IMR-90 (cell line): Measurements from ENCODE around the gene MYO5A. TPM values are rescaled to one million over a fixed set of nuclear protein-coding genes. Genes with fewer than 3 reads are reported as not detected.

Experiments
- ATAC-seq: fragments of 200-7000 bp; cut with Tn5 transposase; 2 replicates; pipeline ENCODE4 v1.9.1; 2020; ENCODE audit warnings: low read depth, mild to moderate bottlenecking, moderate library complexity
- BruUV-seq: library from RNA; stranded (reverse); fragments of 400-500 nt; replicated peaks from 2 replicates; lab custom pipeline; 2021; lab: Mats Ljungman, UMichigan
- CTCF ChIA-PET: fragments of 300-600 bp; formaldehyde crosslinking; extraction: SDS; loops from one replicate; lab custom pipeline; 2021; ENCODE audit warnings: antibody characterized with exemption; lab: Yijun Ruan, JAX
- POLR2A ChIA-PET: fragments of 300-600 bp; sonication (Branson Sonifier 250); formaldehyde crosslinking; loops from one replicate; lab custom pipeline; 2022; ENCODE audit warnings: antibody characterized with exemption; ENCODE audit not compliant: unreplicated experiment; lab: Charles Lee
- DNase-seq: peaks from one replicate; pipeline ENCODE4 v3.0.0; 2013
- H2AFZ ChIP-seq: replicated peaks from 2 replicates; pipeline ENCODE3; 2013; ENCODE audit warnings: low read length, mild to moderate bottlenecking; ENCODE audit not compliant: poor library complexity
- H2AK5ac ChIP-seq: 2 replicates; pipeline ENCODE4 v1.6.1; 2013; ENCODE audit warnings: low read depth, low read length, inconsistent platforms
- H2AK9ac ChIP-seq: replicated peaks from 2 replicates; pipeline ENCODE3; 2013; ENCODE audit warnings: mild to moderate bottlenecking, low read depth, low read length, moderate library complexity; ENCODE audit not compliant: poor library complexity
- H2BK120ac ChIP-seq: 2 replicates; pipeline ENCODE4 v1.6.1; 2013; ENCODE audit warnings: low read depth, low read length, inconsistent platforms
- H2BK15ac ChIP-seq: 3 replicates; pipeline ENCODE4 v1.6.1; 2013; ENCODE audit warnings: low read depth, low read length, inconsistent platforms
- H2BK20ac ChIP-seq: 2 replicates; pipeline ENCODE4 v1.6.1; 2013; ENCODE audit warnings: low read depth, mild to moderate bottlenecking, inconsistent platforms, low read length, moderate library complexity
- H2BK5ac ChIP-seq: 2 replicates; pipeline ENCODE4 v1.6.1; 2013; ENCODE audit warnings: mild to moderate bottlenecking, low read depth, low read length, inconsistent platforms; ENCODE audit not compliant: poor library complexity, severe bottlenecking
- H3K14ac ChIP-seq: replicated peaks from 2 replicates; pipeline ENCODE4 v1.6.1; 2013; ENCODE audit warnings: low read depth, low read length, inconsistent platforms
- H3K18ac ChIP-seq: 2 replicates; pipeline ENCODE4 v1.6.1; 2013; ENCODE audit warnings: low read depth, low read length, control low read depth
- H3K23ac ChIP-seq: 2 replicates; pipeline ENCODE4 v1.6.1; 2013; ENCODE audit warnings: low read depth, low read length, inconsistent platforms
- H3K27ac ChIP-seq: 2 replicates; pipeline ENCODE4 v1.5.1; 2013; ENCODE audit warnings: mild to moderate bottlenecking, control low read depth, low read length; ENCODE audit not compliant: insufficient read depth
- H3K27me3 ChIP-seq: 2 replicates; pipeline ENCODE4 v1.6.1; 2013; ENCODE audit warnings: low read length; ENCODE audit not compliant: control insufficient read depth, insufficient read depth
- H3K36me3 ChIP-seq: 2 replicates; pipeline ENCODE4 v1.6.1; 2013; ENCODE audit warnings: low read length, mixed read lengths; ENCODE audit not compliant: control insufficient read depth, insufficient read depth
- H3K4ac ChIP-seq: 2 replicates; pipeline ENCODE4 v1.6.1; 2013; ENCODE audit warnings: low read depth, low read length, inconsistent platforms
- H3K4me1 ChIP-seq: 2 replicates; pipeline ENCODE4 v1.6.1; 2013; ENCODE audit warnings: low read length, mixed read lengths; ENCODE audit not compliant: control insufficient read depth, insufficient read depth
- H3K4me2 ChIP-seq: 2 replicates; pipeline ENCODE4 v1.6.1; 2013; ENCODE audit warnings: low read depth, mild to moderate bottlenecking, control low read depth, low read length, moderate library complexity
- H3K4me3 ChIP-seq: 2 replicates; pipeline ENCODE4 v1.5.1; 2013; ENCODE audit warnings: low read depth, mild to moderate bottlenecking, control low read depth, low read length, moderate library complexity; ENCODE audit not compliant: insufficient read depth
- H3K56ac ChIP-seq: 2 replicates; pipeline ENCODE4 v1.6.1; 2013; ENCODE audit warnings: low read length, inconsistent platforms; ENCODE audit not compliant: insufficient read depth; ENCODE audit errors: extremely low read depth
- H3K79me1 ChIP-seq, 2 experiments: 2 replicates each; pipeline ENCODE4 v1.6.1; 2013; ENCODE audit warnings: low read length in 2 of 2, inconsistent platforms in 1 of 2, low read depth in 1 of 2
- H3K9ac ChIP-seq: 2 replicates; pipeline ENCODE4 v1.6.1; 2013; ENCODE audit warnings: low read depth, low read length, control low read depth
- H3K9me1 ChIP-seq: 2 replicates; pipeline ENCODE4 v1.6.1; 2013; ENCODE audit warnings: low read length, inconsistent platforms; ENCODE audit not compliant: insufficient read depth
- H3K9me3 ChIP-seq: 2 replicates; pipeline ENCODE4 v1.6.1; 2013; ENCODE audit warnings: low read length; ENCODE audit not compliant: control insufficient read depth, insufficient read depth
- H4K20me1 ChIP-seq: 2 replicates; pipeline ENCODE4 v1.6.1; 2013; ENCODE audit warnings: low read length, inconsistent platforms; ENCODE audit not compliant: insufficient read depth
- H4K5ac ChIP-seq: 2 replicates; pipeline ENCODE4 v1.6.1; 2013; ENCODE audit warnings: mild to moderate bottlenecking, low read depth, low read length, control low read depth
- H4K8ac ChIP-seq, 2 experiments: 2 replicates each; pipeline ENCODE4 v1.6.1; 2013; ENCODE audit warnings: low read depth in 2 of 2, low read length in 2 of 2, control low read depth in 1 of 2, inconsistent platforms in 1 of 2
- H4K91ac ChIP-seq: 2 replicates; pipeline ENCODE4 v1.6.1; 2013; ENCODE audit warnings: low read depth, low read length, inconsistent platforms; ENCODE audit not compliant: insufficient read depth
- BHLHE40 ChIP-seq: fragments of 150-350 bp; IDR thresholded peaks from 2 replicates; pipeline ENCODE4 v1.6.1; 2016; ENCODE audit warnings: mild to moderate bottlenecking, low read depth, low read length
- CHD1 ChIP-seq: IDR thresholded peaks from 2 replicates; pipeline ENCODE4 v1.6.1; 2012; ENCODE audit warnings: low read depth, low read length, improper control_type of control experiment
- FOS ChIP-seq: fragments of 150-350 bp; IDR thresholded peaks from 2 replicates; pipeline ENCODE4 v1.6.1; 2016; ENCODE audit warnings: low read depth, low read length
- MAFK ChIP-seq: IDR thresholded peaks from 2 replicates; pipeline ENCODE4 v1.6.1; 2012; ENCODE audit warnings: low read depth, low read length, improper control_type of control experiment
- MAZ ChIP-seq: IDR thresholded peaks from 2 replicates; pipeline ENCODE4 v1.6.1; 2012; ENCODE audit warnings: low read depth, mild to moderate bottlenecking, low read length, improper control_type of control experiment, moderate library complexity, borderline replicate concordance
- MXI1 ChIP-seq: IDR thresholded peaks from 2 replicates; pipeline ENCODE4 v1.6.1; 2012; ENCODE audit warnings: low read depth, mild to moderate bottlenecking, low read length, moderate library complexity, borderline replicate concordance
- POLR2A ChIP-seq: IDR thresholded peaks from 2 replicates; pipeline ENCODE4 v1.6.1; 2012; ENCODE audit warnings: mild to moderate bottlenecking, low read depth, low read length
- RAD21 ChIP-seq: IDR thresholded peaks from 2 replicates; pipeline ENCODE4 v1.6.1; 2012; ENCODE audit warnings: low read length, improper control_type of control experiment
- RCOR1 ChIP-seq: IDR thresholded peaks from 2 replicates; pipeline ENCODE4 v1.6.1; 2012; ENCODE audit warnings: mild to moderate bottlenecking, low read length, improper control_type of control experiment; ENCODE audit not compliant: insufficient replicate concordance
- WGBS, 2 experiments: methylation state at CpG; one replicate each; pipeline versions ENCODE4 v1.1.5 to v1.1.7; 2013; ENCODE audit warnings: missing lambda C conversion rate in 2 of 2; ENCODE audit not compliant: insufficient read length in 1 of 2; ENCODE audit errors: extremely low coverage in 2 of 2; 5-methylcytosine and 5-hydroxymethylcytosine counted together
- dilution Hi-C: fragments of 300-500 bp; cut with HindIII; formaldehyde crosslinking; loops from one replicate; pipeline ENCODE4 v1.14.3; 2018; ENCODE audit warnings: low sequenced_read_pairs; ENCODE audit not compliant: unreplicated experiment
- in situ Hi-C: fragments of 300-500 bp; cut with MboI; formaldehyde crosslinking; loops from 3 replicates; pipeline ENCODE4 v1.14.3; 2019; ENCODE audit warnings: low sequenced_read_pairs, inconsistent platforms, mixed read lengths
- intact Hi-C: fragments of 100-400 bp; cut with micrococcal nuclease; formaldehyde crosslinking; loops from 2 replicates; pipeline ENCODE4 v1.10.0; 2022
- polyA plus RNA-seq, 3 experiments: library from polyadenylated mRNA; depleted of rRNA; stranded (reverse); fragments of >200 nt; gene quantifications; 2 replicates each; pipeline ENCODE4 v1.2.3, GENCODE V29; 2012; ENCODE audit warnings: low replicate concordance in 1 of 3
- total RNA-seq: library from RNA; depleted of rRNA; stranded (reverse); fragments of >200 nt; gene quantifications from 2 replicates; pipeline ENCODE4 v1.2.3, GENCODE V29; 2012

MYO5A gene
- total and polyA plus RNA-seq, 2 of the 4 experiments (the other 2 are of a cell fraction) = 19.4 to 69.2 TPM

DNA sequence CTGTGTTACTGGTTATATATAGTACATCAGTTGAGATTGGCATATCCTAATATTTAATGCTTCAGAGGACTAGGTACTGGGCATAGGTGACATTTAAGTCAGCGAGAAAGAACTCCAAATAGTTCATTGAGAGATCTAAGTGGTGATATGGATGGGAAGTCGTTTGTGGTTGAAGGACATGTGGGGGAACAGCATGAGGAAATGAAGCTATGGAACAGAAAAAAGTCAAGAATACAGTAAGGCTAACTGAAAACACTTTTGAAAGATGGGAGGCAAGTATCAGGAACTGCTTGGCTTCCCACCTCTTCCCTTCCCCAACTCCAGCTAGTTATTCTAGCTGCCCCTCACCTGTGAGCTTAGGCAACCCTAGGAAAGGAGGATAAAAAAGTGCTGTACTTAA, 3.7 kb upstream of the MYO5A start:
- H4K5ac ChIP-seq = no peak overlapping the region
- ChIA-PET POLR2A (no interaction called here), CTCF (interaction anchor here (1.1 kb wide), 1 partner anchor 24 kb away, joined by 3 read pairs; no protein-coding TSS in a partner anchor)
- BruUV-seq = no TSS peak
- ATAC-seq = no peak
- H2AK9ac ChIP-seq = no peak overlapping the region
- 0 out of 2 replicates have a peak, but pooled peaks cover 3% of the 10 kb centered on the region for H3K4me1 ChIP-seq
- no peak for DNase-seq
- dilution Hi-C loops (no loop called here), intact Hi-C loops (no loop called here), in situ Hi-C loops (no loop called here)
- TF ChIP-seq RAD21 = no peak
- TF ChIP-seq MAZ = no peak
- no peak for TF ChIP-seq MAFK
- no peak for TF ChIP-seq FOS
- TF ChIP-seq RCOR1 = no peak
- no peak for TF ChIP-seq POLR2A
- TF ChIP-seq BHLHE40 = no peak
- no peak for TF ChIP-seq MXI1
- no peak for TF ChIP-seq CHD1
- no peak overlapping the region for H3K18ac ChIP-seq
- H3K9me3 ChIP-seq = no peaks in the 10 kb centered on the region
- H4K91ac ChIP-seq = no peak overlapping the region
- H3K4ac ChIP-seq = no peak overlapping the region
- no peak overlapping the region for H2BK5ac ChIP-seq
- H2AFZ ChIP-seq = no peak overlapping the region
- WGBS, 2 experiments = 71% methylated on average over 1 of the region's 2 CpGs; no CpG with 5 or more reads in 1 of the 2 experiments
- no peak overlapping the region for H2BK15ac ChIP-seq
- no peak overlapping the region for H3K4me2 ChIP-seq
- H2BK120ac ChIP-seq = no peak overlapping the region
- H2AK5ac ChIP-seq = no peak overlapping the region
- no peak overlapping the region for H3K27ac ChIP-seq
- peaks cover 9 to 13% of the 10 kb centered on the region in 2 experiments; a peak in 2 of 4 replicates for H3K79me1 ChIP-seq
- no peaks in the 10 kb centered on the region for H4K20me1 ChIP-seq
- H3K4me3 ChIP-seq = no peak overlapping the region
- H4K8ac ChIP-seq = no peak overlapping the region
- no peak overlapping the region for H3K9ac ChIP-seq
- H2BK20ac ChIP-seq = no peak overlapping the region
- no peak overlapping the region for H3K23ac ChIP-seq
- H3K14ac ChIP-seq = no peak overlapping the region
- H3K27me3 ChIP-seq = peaks cover 8% of the 10 kb centered on the region
- H3K36me3 ChIP-seq = no peaks in the 10 kb centered on the region
- H3K9me1 ChIP-seq = no peaks in the 10 kb centered on the region
- H3K56ac ChIP-seq = no peak overlapping the region
